ENCODE results near the gene DGCR2. TPM values are rescaled to one million over a fixed set of nuclear protein-coding genes. Genes with fewer than 3 reads are reported as not detected.

The DGCR2 gene
- total RNA-seq, 2 experiments from 2014 or later: 31.9 to 35.5 TPM

DNA sequence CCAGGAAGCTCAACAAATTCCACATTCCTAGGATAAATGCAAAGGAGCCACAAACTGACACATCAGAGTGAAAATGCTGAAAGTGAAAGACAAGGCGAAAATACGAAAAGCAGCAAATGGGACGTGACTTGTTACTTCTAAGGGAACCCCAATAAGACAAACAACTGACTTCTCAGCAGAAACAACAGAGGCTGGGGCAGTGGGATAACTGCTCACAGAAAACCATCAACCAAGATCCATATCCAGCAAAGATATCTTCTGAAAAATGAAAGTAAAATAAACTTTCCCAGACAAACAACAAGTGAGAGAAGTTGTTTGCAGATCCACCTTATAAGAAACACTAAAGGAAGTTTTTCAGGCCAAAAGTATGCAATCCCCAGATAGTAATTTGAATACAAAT lies 72.1 kb downstream of the DGCR2 start:
- Mint-ChIP-seq H3K27me3 (no peaks in the 10 kb centered on the region), H3K36me3 (ENCODE audit: low read depth) (peaks cover 95% of the 10 kb centered on the region), H3K4me1 (ENCODE audit: low read depth) (no peaks in the 10 kb centered on the region), H3K9me3 (no peaks in the 10 kb centered on the region), H3K4me3 (no peak overlapping the region), H3K27ac (no peak overlapping the region)
- Histone ChIP-seq H3K4me3 (ENCODE audit: low read length) (no peak overlapping the region), H3K36me3 (ENCODE audit: insufficient read depth, low read length) (peaks cover 86% of the 10 kb centered on the region), H3K27me3 (ENCODE audit: control insufficient read depth in 1 of 2, insufficient read depth in 2 of 2, low read length in 2 of 2) (no peaks in the 10 kb centered on the region), H3K9me3 (ENCODE audit: control insufficient read depth in 1 of 2, insufficient read depth in 1 of 2, low read length in 2 of 2) (no peaks in the 10 kb centered on the region), H3K27ac (ENCODE audit: low read depth in 1 of 2, low read length in 2 of 2) (no peak overlapping the region), H3K4me1 (ENCODE audit: insufficient read depth, low read length) (no peaks in the 10 kb centered on the region)
- TF ChIP-seq, protein P1, sequence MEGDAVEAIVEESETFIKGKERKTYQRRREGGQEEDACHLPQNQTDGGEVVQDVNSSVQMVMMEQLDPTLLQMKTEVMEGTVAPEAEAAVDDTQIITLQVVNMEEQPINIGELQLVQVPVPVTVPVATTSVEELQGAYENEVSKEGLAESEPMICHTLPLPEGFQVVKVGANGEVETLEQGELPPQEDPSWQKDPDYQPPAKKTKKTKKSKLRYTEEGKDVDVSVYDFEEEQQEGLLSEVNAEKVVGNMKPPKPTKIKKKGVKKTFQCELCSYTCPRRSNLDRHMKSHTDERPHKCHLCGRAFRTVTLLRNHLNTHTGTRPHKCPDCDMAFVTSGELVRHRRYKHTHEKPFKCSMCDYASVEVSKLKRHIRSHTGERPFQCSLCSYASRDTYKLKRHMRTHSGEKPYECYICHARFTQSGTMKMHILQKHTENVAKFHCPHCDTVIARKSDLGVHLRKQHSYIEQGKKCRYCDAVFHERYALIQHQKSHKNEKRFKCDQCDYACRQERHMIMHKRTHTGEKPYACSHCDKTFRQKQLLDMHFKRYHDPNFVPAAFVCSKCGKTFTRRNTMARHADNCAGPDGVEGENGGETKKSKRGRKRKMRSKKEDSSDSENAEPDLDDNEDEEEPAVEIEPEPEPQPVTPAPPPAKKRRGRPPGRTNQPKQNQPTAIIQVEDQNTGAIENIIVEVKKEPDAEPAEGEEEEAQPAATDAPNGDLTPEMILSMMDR (IDR thresholded peaks at IDR 0.05): no peak
- intact Hi-C loops (cut with DNase I, micrococcal nuclease): no loop called here
- no peak for DNase-seq
- POLR2A ChIA-PET: no interaction called here
- CTCF ChIA-PET: interaction anchor here (0.7 kb wide), 1 partner anchor 12 kb away, joined by 4 read pairs; no protein-coding TSS in a partner anchor
- no peak for ATAC-seq (ENCODE audit: poor library complexity)

DNA sequence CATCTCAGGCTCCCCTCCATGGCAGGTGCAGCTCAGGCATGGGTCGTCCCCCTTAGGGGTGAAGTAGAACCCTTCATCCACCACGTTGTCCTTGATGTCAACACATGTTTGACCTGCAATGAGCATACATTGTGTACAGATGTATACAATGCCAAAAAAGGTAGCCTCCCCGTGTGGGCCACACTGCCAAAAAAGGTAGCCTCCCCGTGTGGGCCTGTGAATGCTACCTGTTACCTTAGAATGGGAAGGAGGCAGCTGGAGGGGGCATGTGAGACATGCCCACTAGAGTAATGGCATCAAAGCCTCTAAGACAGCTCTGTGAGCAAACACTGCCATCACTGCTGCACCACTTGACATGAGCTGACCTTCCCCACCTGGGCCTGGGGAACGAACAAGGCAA lies 73.7 kb downstream of the DGCR2 start:
- POLR2A ChIA-PET: no interaction called here
- H3K4me3 Mint-ChIP-seq: no peak overlapping the region
- CTCF ChIA-PET: interaction anchor here (0.9 kb wide), 1 partner anchor 96 kb away, joined by 3 read pairs; the partner anchor contains the start of gene ESS2
- Histone ChIP-seq H3K27ac (ENCODE audit: low read depth in 1 of 2, low read length in 2 of 2) (no peak overlapping the region), H3K27me3 (ENCODE audit: control insufficient read depth in 1 of 2, insufficient read depth in 2 of 2, low read length in 2 of 2) (no peaks in the 10 kb centered on the region), H3K4me1 (ENCODE audit: insufficient read depth, low read length) (no peaks in the 10 kb centered on the region), H3K4me3 (ENCODE audit: low read length) (no peak overlapping the region), H3K9me3 (ENCODE audit: control insufficient read depth in 1 of 2, insufficient read depth in 1 of 2, low read length in 2 of 2) (no peaks in the 10 kb centered on the region), H3K36me3 (ENCODE audit: insufficient read depth, low read length) (peaks cover 93% of the 10 kb centered on the region)
- no peaks in the 10 kb centered on the region for H3K27me3 Mint-ChIP-seq
- H3K36me3 Mint-ChIP-seq (ENCODE audit: low read depth): peaks cover 99% of the 10 kb centered on the region
- intact Hi-C loops (cut with DNase I, micrococcal nuclease): no loop called here
- H3K9me3 Mint-ChIP-seq: no peaks in the 10 kb centered on the region
- ATAC-seq (ENCODE audit: poor library complexity): no peak
- no peak for DNase-seq
- no peak overlapping the region for H3K27ac Mint-ChIP-seq
- TF ChIP-seq, protein P1 (IDR thresholded peaks at IDR 0.05): no peak
- H3K4me1 Mint-ChIP-seq (ENCODE audit: low read depth): no peaks in the 10 kb centered on the region

DNA sequence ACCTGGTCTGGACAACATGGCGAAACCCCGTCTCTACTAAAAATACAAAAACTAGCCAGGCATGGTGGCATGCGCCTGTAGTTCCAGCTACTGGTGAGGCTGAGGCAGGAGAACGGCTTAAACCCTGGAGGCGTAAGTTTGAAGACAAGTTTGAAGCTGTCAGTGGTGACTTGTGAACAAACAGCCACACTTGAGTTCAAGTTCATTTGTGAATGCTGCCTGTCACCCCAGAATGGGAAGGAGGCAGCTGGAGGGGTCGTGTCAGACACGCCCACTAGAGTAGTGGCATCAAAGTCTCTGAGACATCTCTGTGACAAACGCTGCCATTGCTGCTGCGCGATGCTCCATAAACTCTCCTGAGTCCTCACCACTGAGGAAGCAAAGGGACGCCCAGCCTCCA lies 74.2 kb downstream of the DGCR2 start:
- no peak overlapping the region for H3K4me3 ChIP-seq (ENCODE audit: low read length)
- no peaks in the 10 kb centered on the region for H3K27me3 ChIP-seq (ENCODE audit: control insufficient read depth in 1 of 2, insufficient read depth in 2 of 2, low read length in 2 of 2)
- ChIA-PET CTCF (interaction anchor here (0.9 kb wide), 1 partner anchor 96 kb away, joined by 3 read pairs; the partner anchor contains the start of gene ESS2), POLR2A (no interaction called here)
- peaks cover 93% of the 10 kb centered on the region for H3K36me3 ChIP-seq (ENCODE audit: insufficient read depth, low read length)
- Mint-ChIP-seq H3K9me3 (no peaks in the 10 kb centered on the region), H3K4me3 (no peak overlapping the region), H3K27me3 (no peaks in the 10 kb centered on the region), H3K36me3 (ENCODE audit: low read depth) (peaks cover 99% of the 10 kb centered on the region), H3K4me1 (ENCODE audit: low read depth) (no peaks in the 10 kb centered on the region), H3K27ac (no peak overlapping the region)
- H3K9me3 ChIP-seq (ENCODE audit: control insufficient read depth in 1 of 2, insufficient read depth in 1 of 2, low read length in 2 of 2): no peaks in the 10 kb centered on the region
- ATAC-seq (ENCODE audit: poor library complexity): no peak
- H3K4me1 ChIP-seq (ENCODE audit: insufficient read depth, low read length): no peaks in the 10 kb centered on the region
- H3K27ac ChIP-seq (ENCODE audit: low read depth in 1 of 2, low read length in 2 of 2): no peak overlapping the region
- DNase-seq: no peak
- intact Hi-C loops (cut with DNase I, micrococcal nuclease): no loop called here
- TF ChIP-seq, protein P1 (IDR thresholded peaks at IDR 0.05): no peak
